Left renal cortex interstitium (tissue), 4 donors: ENCODE results near the gene CPA1. TPM values are rescaled to one million over a fixed set of nuclear protein-coding genes. Genes with fewer than 3 reads are reported as not detected.

Experiments
- DNase-seq, 4 donors: peaks; one replicate each; pipeline ENCODE4 v3.0.0-alpha.2; 2013; ENCODE audit warnings: low read depth in 4 of 4, low spot score in 2 of 4, missing footprints in 1 of 4
- polyA plus RNA-seq, 4 donors: library from polyadenylated mRNA; unstranded; fragments of 120-200 nt; gene quantifications; one replicate each; pipeline ENCODE4 v1.2.1, GENCODE V29; 2013; ENCODE audit not compliant: insufficient read length in 4 of 4

The CPA1 gene
- polyA plus RNA-seq, 4 donors = 1.3 to 2.5 (median 1.7) TPM

DNA sequence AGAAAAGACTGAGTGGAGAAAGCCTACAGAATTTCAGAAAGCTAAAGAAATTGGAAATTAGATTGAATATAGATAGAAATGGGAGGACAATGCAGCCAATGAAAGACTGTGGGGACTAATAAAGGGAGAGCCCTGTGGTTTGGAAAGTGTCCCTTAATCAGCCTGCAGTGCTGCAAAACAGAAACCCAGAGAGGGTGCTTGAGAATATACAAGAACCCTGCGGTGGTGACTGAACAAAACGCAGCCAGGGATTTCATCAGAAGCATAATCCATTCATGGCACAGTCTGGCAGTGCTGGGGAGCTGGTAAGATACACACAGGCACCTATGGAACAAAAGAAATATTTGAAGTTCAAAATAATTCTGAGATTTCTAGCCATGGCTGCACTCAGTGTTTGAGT lies 41.4 kb downstream of the CPA1 start:
- DNase-seq = no peak

DNA sequence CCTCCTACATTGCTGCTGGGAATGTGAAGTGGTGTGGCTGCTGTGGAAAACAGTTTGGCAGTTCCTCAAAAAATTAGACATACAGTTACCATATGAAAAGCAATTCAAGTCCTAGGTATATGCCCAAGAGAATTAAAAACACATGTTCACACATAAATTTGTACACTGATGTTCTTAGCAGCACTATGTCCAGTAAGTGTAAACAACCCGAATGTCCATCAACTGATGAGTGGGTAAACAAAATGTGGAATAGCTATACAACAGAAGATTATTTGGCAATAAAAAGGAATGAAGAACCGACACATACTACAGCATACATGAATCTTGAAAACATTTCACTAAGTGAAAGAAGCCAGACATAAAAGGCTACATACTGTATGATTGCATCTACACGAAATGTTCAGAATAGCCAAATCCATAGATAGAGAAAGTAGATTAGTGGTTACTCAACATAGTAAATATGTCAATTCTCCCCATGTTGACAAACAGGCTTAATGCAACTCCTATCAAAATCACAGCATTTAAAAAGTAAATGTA lies 43.3 kb downstream of the CPA1 start:
- no peak for DNase-seq

DNA sequence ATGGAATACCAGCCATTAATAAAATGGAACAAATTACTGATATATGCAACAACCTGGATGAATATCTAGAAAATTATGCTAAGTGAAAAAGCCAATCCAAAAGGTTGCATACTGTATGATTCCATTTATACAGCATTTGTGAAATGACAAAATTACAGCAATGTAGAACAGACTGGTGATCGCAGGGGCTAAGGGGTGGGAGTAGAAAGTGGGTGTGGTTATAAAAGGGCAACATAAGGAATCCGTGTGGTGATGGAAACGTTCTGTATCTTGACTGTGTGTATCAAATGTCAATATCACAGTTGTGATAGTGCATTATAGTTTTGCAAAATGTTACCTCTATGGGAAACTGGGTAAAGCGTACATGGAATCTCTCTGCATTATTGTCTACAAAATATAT lies 45.5 kb downstream of the CPA1 start:
- DNase-seq = no peak

DNA sequence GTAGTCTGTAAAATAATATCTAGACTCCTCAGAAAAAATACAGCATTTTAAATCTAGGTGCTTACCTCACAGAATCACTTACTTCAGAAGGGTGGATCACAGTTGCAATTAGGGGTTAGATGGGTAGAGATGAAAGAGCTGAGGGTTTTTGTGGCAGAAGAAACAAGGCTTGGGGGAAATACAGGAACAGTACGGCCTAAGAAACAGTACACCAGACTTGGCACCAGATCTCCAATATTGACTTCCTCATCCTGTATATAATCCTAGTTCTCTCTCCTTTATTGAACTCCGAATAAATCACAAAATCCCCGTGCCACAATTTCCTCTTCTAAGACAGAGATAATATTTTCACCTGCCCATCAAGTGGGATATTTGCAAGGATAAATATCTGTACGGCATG lies 46.3 kb downstream of the CPA1 start:
- DNase-seq = no peak

DNA sequence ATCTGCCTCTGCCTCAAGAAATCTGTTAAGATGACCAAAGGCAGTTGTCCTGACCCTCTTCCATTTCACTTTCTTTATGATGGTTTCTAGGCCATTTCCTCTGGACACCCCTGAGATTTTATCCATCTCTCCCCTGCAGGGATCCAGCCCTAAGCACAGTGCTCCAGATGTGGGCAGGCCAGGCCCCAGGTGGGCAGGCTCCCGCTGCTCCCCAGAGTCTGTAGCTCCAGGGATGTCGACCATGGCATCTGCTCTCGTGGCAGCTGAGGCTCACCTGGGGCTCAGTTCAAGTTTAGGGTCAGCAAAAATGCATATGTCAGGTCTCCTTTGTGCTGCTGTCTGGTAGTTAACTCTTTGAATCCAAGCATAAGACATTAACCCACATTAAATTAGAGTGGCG lies 48.7 kb downstream of the CPA1 start:
- no peak for DNase-seq

GRCh38 chr7:130430115-130430514 lies 49.8 kb downstream of the CPA1 start:
- DNase-seq = no peak

- DNase-seq = peak in 3 of 4 donors; percentile 58 to 65 (median 61)
Observed at GRCh38 chr7:130430841-130431666, 50.8 kb downstream of the CPA1 start.

DNA sequence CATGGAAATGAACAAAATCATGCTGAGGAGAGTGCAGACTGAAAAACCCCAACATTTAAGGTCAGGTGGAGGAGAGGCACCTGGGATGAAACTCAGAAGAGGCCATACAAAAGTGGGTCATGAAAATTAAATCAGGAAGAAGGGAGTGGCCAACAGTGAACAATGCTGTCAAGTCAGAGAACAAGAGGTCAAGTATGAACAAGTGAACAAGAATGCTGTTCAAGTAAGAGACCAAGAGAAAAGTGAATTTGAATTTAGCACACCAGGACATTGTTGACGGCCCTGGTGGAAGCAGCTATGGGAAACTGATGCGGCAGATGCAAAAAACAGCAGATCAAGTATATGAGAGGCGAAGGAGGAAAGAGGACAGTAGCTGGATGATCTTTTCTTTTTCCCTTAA lies 52.6 kb downstream of the CPA1 start:
- DNase-seq = no peak

DNA sequence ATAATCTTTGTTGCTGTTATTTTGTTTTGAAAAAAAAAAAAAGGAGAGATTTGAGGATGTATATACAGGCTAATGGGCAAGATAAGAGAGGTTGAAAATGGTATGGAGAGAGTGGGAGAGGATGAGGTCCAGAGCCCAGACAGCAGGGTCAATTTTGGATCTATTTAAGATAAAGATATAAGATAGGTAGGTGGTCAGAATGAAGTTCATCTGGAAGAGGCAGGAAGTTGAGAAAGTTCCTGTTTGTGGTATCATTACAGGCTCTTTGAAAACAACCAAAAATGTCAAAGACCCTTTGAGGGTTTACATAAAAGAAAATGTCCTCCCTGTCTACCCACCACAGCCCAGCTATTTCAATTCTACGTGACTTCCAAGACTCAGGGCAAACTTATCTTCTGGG lies 53.0 kb downstream of the CPA1 start:
- no peak for DNase-seq

GRCh38 chr7:130435311-130435854 lies 55.1 kb downstream of the CPA1 start:
- DNase-seq = no peak

GRCh38 chr7:130436253-130436652 lies 56.0 kb downstream of the CPA1 start:
- no peak for DNase-seq

Other genes starting within 250 kb of the CPA1 start
- 10 to 100 TPM; 24.8 to 30.5 (median 26.0) TPM for gene TMEM209, start 175.1 kb upstream of the CPA1 start, polyA plus RNA-seq
- gene SSMEM1, start 172.6 kb upstream of the CPA1 start, polyA plus RNA-seq = not detected
- under 1 TPM; 0.38 to 0.61 (median 0.46) TPM for gene CPA2, start 113.6 kb upstream of the CPA1 start, polyA plus RNA-seq
- under 1 TPM; 0.10 to 0.57 (median 0.38) TPM for gene CPA4, start 87.3 kb upstream of the CPA1 start, polyA plus RNA-seq
- under 1 TPM in 3 of 4 donors, not detected in 1; 0.08 to 0.14 (median 0.10) TPM for gene CPA5, start 35.7 kb upstream of the CPA1 start, polyA plus RNA-seq
- gene CEP41, start 60.5 kb downstream of the CPA1 start, polyA plus RNA-seq = 10 to 100 TPM; 26.7 to 31.6 (median 28.4) TPM
- gene MEST, start 111.6 kb downstream of the CPA1 start, polyA plus RNA-seq = 100 to 1,000 TPM; 646 to 761 (median 684) TPM